GM19043 (cell line): ENCODE results near the gene ADAMTSL1.
"Not testable (repeated sequence)": the region's sequence is repeated elsewhere in the genome, so short reads cannot be mapped to it uniquely, and the experiment has no call there.

Source experiments
- ATAC-seq: cut with Tn5 transposase; IDR thresholded peaks from one replicate; pipeline ENCODE4 v1.9.1; 2021; ENCODE audit warnings: low read depth; ENCODE audit not compliant: unreplicated experiment

Gene ADAMTSL1

DNA sequence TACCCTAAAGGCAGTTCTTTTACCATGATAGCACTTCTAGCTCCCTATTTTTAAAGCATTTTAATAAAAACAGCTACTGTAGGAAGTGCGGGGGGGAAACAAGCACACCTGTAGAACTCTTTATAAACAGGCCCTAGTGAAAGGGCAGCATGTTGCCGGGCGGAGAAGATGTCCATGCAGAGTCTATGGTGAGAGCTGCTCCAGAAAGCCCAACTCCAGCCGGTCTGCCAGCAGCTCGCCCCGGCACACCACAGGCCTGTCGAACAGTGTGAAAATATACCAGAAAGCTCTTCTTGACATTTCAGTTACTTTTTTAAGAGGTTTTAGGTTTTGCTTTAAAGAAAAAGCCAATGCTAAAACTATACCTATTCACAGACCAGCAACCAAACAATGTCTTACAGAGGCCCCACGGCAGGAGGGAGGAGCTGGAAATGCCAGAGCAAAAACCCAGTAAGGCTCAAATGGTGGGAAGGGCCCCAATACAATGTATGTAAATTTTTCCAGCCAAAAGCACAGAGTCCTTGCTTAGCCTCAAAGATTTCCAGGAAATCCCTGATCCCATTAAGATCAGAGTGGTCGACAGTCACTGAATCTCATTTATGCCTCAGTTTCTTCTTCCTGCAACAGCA lies 437.9 kb downstream of the ADAMTSL1 start:
- no peak for ATAC-seq

DNA sequence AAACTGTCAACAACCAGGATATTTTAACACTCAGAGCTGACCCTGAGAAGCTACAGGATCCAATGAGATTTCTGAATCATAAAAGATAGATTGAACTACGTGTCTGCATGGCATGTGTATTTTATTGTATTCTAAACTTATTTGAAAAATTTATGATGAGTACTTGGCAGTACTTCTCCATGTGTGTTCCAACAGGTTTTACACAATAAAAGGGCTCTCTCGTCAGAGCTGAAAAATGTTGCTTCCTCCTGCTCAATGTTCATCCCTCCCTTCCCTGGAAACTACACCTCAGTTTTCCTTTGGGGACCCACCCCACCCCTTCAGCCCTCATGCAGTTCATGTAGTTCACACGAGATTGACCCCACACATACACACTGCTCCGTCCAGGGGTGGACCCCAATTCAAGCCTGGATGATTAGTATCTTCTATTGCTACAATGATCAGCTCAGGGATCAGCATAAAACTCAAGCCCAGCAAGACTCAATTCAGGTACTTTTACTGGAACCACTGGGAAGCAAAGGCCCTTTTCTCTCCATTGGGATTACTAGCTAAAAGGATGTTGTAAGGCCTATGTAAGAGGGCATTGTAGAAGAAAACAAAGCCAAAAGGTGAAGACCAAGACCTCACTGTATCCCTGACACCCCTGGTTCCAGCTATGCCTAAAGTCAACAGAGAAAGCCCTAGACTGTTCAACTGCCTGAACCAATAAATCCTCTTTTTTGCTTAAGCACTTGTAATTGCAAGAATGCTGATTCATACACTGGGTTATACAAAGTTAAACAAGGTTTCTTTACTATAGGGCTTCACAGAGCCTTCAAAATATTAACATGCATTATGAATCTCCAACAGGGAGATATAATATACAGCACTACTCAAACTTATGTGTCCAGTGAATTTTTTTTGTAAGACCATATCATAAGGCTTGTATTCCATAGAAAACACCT lies 446.5 kb downstream of the ADAMTSL1 start:
- no peak for ATAC-seq

DNA sequence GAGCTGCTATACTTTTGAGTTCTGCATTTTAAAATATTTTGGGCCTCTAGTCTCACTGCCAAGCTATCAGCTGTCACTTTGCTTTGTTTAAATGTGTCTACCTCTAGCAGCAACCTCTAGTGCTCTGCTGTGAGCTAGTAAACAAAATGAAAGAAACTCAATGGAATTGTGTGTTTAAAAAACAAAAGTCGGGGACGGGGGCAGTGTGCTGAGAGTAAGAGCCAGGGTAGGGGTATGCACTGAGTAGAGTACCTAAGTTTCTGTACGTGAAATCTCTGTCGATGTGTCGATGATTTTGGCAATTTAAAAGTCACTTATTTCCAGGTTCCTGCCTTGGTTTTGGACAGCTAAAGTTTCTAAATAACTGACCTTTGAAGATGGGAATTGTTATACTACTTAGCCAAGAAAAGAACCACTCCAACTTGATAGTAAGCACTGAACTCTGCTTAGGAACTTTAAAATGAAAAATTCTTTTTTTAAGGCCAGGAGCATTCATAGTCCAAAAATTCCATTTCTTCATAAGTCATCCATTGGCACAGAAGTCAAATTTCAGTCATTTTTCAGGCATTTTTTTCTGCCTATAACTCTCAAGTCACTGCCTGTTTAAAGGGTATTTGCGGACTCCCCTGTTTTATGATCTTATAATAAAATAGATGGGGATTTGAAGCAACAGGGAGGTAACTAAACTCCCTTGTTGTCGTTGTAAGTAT lies 447.6 kb downstream of the ADAMTSL1 start:
- ATAC-seq = no peak

GRCh38 chr9:18922161-18922885 lies 448.4 kb downstream of the ADAMTSL1 start:
- no peak for ATAC-seq

GRCh38 chr9:18923167-18923566 lies 449.2 kb downstream of the ADAMTSL1 start:
- no peak for ATAC-seq

DNA sequence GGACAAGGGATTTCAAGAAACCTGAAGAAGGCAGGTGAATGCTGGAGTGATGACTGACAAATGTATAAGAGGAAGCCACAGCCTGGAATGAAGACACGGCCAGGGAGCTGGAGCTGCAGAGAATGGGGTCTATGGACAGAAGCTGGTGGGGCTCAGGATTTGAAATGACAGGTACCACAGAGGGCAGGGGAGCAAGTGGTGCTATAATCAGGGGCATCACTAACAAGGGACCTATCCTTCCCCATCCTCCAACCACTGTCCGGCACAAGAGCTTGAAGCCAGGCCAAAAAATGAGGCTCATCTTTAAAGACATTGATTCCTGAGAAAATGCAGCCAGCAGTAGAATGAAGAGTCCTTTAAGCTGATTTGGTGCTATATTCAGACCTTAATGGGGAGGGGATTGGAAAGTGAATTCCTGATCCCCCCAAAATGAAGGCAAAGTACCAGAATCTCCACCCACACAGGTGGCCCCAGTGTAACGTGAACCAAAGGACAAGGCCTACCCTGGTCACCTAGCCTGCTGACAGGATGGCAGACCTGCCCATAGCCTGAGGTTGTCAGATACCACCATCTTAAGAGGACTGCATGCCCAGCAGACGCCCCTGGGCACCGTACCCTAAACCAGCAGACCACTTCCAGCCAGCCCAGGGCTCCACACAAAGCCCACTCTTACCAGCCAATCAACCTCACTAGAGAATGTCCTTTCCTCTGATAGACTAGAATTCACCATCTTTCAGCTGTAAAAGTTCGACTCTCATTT lies 449.9 kb downstream of the ADAMTSL1 start:
- no peak for ATAC-seq

DNA sequence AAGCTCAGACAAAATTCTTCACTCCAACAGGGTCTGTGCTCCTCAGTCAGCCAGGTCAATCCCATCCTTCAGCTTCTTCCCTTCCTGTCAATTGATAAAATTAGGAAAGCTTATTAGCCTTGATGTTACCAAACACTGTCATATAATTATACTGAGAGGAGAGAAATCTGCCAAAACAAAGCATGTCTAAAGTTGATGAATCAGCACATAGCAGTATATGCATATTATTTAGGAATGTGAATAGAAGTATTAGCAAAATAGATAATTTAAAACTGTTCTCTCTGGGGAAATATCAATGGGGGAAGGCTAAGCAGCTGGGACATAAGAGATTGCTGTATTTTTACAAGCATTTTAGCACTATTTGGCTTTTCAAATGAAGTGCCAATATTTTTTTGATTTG lies 451.9 kb downstream of the ADAMTSL1 start:
- ATAC-seq = no peak

DNA sequence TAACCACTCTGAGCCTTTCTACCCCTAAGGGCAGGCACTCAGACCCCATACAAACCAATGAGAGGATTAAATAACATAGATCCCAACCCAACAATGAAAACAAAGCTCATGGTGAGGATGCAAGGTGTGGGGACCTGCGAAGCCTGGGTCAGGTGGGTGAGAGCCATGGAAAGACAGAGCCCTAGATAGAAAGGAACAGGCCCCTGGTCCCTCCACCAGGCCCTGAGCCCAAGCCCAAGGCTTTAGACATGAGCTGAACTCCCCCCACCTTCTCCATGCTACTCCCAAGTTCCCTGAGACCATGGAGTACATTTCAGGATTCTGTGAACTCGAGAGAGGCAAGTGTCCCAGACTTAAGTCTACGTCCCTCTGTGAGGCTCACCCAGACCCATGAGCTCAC lies 452.6 kb downstream of the ADAMTSL1 start:
- ATAC-seq = no peak

- ATAC-seq = no peak
These were observed 454.8 kb downstream of the ADAMTSL1 start for GRCh38 chr9:18928711-18929110.

GRCh38 chr9:18930611-18931010 lies 456.7 kb downstream of the ADAMTSL1 start:
- ATAC-seq = not testable (repeated sequence)

- no peak for ATAC-seq
These were observed 461.6 kb downstream of the ADAMTSL1 start for GRCh38 chr9:18935541-18935940.

DNA sequence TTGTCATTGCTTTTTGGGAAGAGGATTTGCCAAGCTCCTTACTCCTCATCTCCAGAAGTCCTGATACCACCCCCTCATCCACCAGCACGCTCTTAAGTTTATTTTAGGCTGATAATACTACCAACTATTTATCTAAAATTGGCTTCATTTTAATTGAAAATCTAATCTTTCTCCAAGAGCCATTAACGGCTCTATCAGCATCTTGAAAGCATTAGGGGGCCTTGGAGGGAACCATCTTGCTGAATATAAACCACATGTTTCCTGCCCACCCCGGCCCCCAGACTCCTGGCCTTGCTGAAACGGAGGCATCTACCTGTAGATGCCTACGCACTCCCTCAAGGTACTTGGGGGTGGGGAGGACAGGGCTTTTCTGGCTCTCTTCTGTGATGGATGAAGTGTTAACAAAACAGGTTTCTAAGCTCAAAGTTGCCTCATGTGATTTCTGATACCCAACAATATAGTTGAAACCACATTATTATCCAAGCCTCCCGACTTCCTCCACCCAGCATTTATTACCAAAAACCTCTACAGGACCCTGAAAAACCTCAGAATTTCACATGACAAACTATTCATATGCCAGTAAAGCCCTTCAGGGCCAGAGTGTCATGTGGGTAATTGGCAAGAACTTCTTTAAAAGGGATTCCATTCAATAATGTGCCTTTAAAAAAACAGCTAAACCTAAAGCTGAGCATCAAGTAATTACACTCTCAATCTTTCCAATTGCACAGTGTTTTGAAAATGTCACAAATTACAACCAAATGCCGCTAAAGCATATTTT lies 462.3 kb downstream of the ADAMTSL1 start:
- ATAC-seq = no peak

GRCh38 chr9:18939943-18940342 lies 466.0 kb downstream of the ADAMTSL1 start:
- ATAC-seq = no peak

DNA sequence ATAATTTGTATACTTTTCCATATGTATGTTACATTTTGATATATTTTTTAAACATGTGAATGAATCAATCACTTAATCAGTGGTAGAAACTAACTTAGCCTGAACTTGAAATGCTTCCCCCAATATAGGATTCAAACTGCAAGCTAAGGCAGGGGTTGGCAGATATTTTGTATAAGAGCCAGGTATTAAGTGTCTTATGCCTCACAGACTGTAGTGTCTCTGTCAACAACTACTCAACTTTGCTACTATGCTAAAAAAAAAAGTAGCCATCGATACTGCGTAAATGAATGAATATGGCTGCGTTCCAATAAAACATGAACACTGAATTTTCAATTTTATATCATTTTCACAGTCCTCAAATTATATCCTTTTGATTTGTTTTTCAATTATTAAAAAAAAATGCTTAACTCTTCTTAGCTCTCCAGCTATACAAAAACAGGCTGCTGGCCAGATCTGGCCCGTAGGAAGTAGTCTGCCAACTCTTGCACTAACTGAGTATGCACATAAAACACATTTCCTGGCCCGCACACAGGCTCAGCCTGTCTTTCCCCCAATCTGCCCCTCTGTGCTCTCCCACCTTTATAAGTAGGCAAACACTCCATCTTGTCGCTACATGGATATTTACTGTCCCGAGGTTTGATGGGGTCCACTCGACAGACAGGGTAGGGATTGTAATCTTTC lies 467.2 kb downstream of the ADAMTSL1 start:
- ATAC-seq = no peak

- ATAC-seq = no peak
These were observed 468.8 kb downstream of the ADAMTSL1 start for GRCh38 chr9:18942801-18943200.

- no peak for ATAC-seq
These were observed 474.0 kb downstream of the ADAMTSL1 start for GRCh38 chr9:18947892-18948339.

DNA sequence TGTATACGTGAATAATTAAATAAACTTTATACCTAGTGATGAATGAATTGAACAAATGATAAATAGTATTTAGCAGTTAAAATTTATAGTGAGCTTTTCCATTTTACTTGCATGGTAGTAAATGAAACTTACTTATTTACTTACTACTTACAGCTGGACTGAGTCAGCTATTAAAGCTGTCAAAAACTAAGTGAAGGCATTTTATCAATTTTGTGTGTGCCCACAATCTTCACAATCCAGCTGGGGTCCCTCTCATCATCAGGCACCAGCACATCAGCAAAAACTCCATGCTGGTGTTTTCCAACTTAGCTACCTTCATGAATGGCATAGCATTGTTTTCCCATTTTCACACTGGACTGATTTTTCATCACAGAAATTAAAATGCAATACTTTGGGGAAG lies 478.0 kb downstream of the ADAMTSL1 start:
- no peak for ATAC-seq

GRCh38 chr9:18955626-18956025 lies 481.7 kb downstream of the ADAMTSL1 start:
- ATAC-seq = no peak
